Astrocyte (in vitro differentiated cells and primary cell): Measurements from ENCODE around the gene SMOC1. TPM values are rescaled to one million over a fixed set of nuclear protein-coding genes. Genes with fewer than 3 reads are reported as not detected.

Experiments
- DNase-seq: peaks from one replicate; pipeline ENCODE4 v3.0.0-alpha.2; 2010; ENCODE audit warnings: low read depth
- FAIRE-seq: peaks from 2 replicates; lab custom pipeline; 2011; peaks lifted over from hg19 to GRCh38; lab: Jason Lieb, UNC
- H2AFZ ChIP-seq: 2 replicates; pipeline ENCODE4 v1.6.0; 2012; ENCODE audit warnings: low read depth, low read length, inconsistent platforms
- H3K27ac ChIP-seq: 2 replicates; pipeline ENCODE4 v1.5.1; 2011; ENCODE audit warnings: low read depth, low read length, inconsistent platforms
- H3K27me3 ChIP-seq: 2 replicates; pipeline ENCODE4 v1.6.0; 2011; ENCODE audit warnings: low read length, inconsistent platforms; ENCODE audit not compliant: insufficient read depth
- H3K36me3 ChIP-seq: 2 replicates; pipeline ENCODE4 v1.5.1; 2011; ENCODE audit warnings: low read length, inconsistent platforms; ENCODE audit not compliant: insufficient read depth
- H3K4me1 ChIP-seq: 2 replicates; pipeline ENCODE4 v1.5.1; 2011; ENCODE audit warnings: low read length, inconsistent platforms; ENCODE audit not compliant: insufficient read depth
- H3K4me2 ChIP-seq: 2 replicates; pipeline ENCODE4 v1.6.0; 2012; ENCODE audit warnings: low read length, inconsistent platforms
- H3K4me3 ChIP-seq: 2 replicates; pipeline ENCODE4 v1.5.1; 2011; ENCODE audit warnings: low read depth, mild to moderate bottlenecking, low read length, inconsistent platforms; ENCODE audit not compliant: insufficient read depth
- H3K79me2 ChIP-seq: 2 replicates; pipeline ENCODE4 v1.6.0; 2012; ENCODE audit warnings: mild to moderate bottlenecking, low read length, inconsistent platforms; ENCODE audit not compliant: insufficient read depth
- H3K9ac ChIP-seq: 2 replicates; pipeline ENCODE4 v1.6.0; 2012; ENCODE audit warnings: mild to moderate bottlenecking, low read length, inconsistent platforms
- H3K9me3 ChIP-seq: 2 replicates; pipeline ENCODE4 v1.5.1; 2012; ENCODE audit warnings: low read depth, mild to moderate bottlenecking, low read length, inconsistent platforms; ENCODE audit not compliant: insufficient read depth
- H4K20me1 ChIP-seq: 2 replicates; pipeline ENCODE4 v1.6.0; 2012; ENCODE audit warnings: low read length, inconsistent platforms; ENCODE audit not compliant: insufficient read depth
- H3K27ac Mint-ChIP-seq: one replicate; pipeline ENCODE4 v1.8.0; 2021; ENCODE audit warnings: mild to moderate bottlenecking, mixed read lengths; ENCODE audit not compliant: unreplicated experiment
- H3K27me3 Mint-ChIP-seq: one replicate; pipeline ENCODE4 v1.8.0; 2021; ENCODE audit warnings: low read depth, mixed read lengths; ENCODE audit not compliant: unreplicated experiment
- H3K36me3 Mint-ChIP-seq: one replicate; pipeline ENCODE4 v1.8.0; 2021; ENCODE audit warnings: low read depth, mixed read lengths; ENCODE audit not compliant: unreplicated experiment
- H3K4me1 Mint-ChIP-seq: one replicate; pipeline ENCODE4 v1.8.0; 2021; ENCODE audit warnings: low read depth, mixed read lengths; ENCODE audit not compliant: unreplicated experiment
- H3K4me3 Mint-ChIP-seq: one replicate; pipeline ENCODE4 v1.8.0; 2021; ENCODE audit warnings: mild to moderate bottlenecking, moderate library complexity, mixed read lengths; ENCODE audit not compliant: unreplicated experiment
- H3K9me3 Mint-ChIP-seq: one replicate; pipeline ENCODE4 v1.8.0; 2021; ENCODE audit warnings: mild to moderate bottlenecking, mixed read lengths; ENCODE audit not compliant: unreplicated experiment
- CTCF ChIP-seq: IDR thresholded peaks from 2 replicates; pipeline ENCODE4 v1.5.1; 2011; ENCODE audit warnings: low read depth, mild to moderate bottlenecking, inconsistent platforms, low read length, moderate library complexity; ENCODE audit not compliant: insufficient read depth
- EZH2 ChIP-seq: IDR thresholded peaks from 2 replicates; pipeline ENCODE4 v1.6.1; 2012; ENCODE audit warnings: mild to moderate bottlenecking, low read length, inconsistent platforms; ENCODE audit not compliant: insufficient read depth
- total RNA-seq: library from RNA; stranded (reverse); gene quantifications from 2 replicates; pipeline ENCODE4 v1.2.1, GENCODE V29; 2021

The SMOC1 gene
- total RNA-seq, 1 donor from 2014 or later = 0.16 TPM

GRCh38 chr14:69930780-69931379, 51.7 kb downstream of the SMOC1 start:
- Histone ChIP-seq H3K4me2 (no peak overlapping the region), H3K36me3 (no peaks in the 10 kb centered on the region), H3K9me3 (no peaks in the 10 kb centered on the region), H3K27me3 (peaks cover 16% of the 10 kb centered on the region), H3K4me3 (no peak overlapping the region), H2AFZ (no peak overlapping the region), H4K20me1 (no peaks in the 10 kb centered on the region), H3K79me2 (no peaks in the 10 kb centered on the region), H3K27ac (no peak overlapping the region), H3K9ac (no peak overlapping the region), H3K4me1 (peaks cover 3% of the 10 kb centered on the region)
- Mint-ChIP-seq H3K27me3 (peaks cover 36% of the 10 kb centered on the region), H3K27ac (no peak overlapping the region), H3K9me3 (peaks cover 4% of the 10 kb centered on the region), H3K4me1 (no peaks in the 10 kb centered on the region), H3K4me3 (no peak overlapping the region), H3K36me3 (no peaks in the 10 kb centered on the region)
- FAIRE-seq (no peak), DNase-seq (no peak)
- no peak for TF ChIP-seq EZH2
- no peak for TF ChIP-seq CTCF

GRCh38 chr14:69931960-69932359, 52.7 kb downstream of the SMOC1 start:
- Histone ChIP-seq H3K9ac (no peak overlapping the region), H3K79me2 (no peaks in the 10 kb centered on the region), H3K36me3 (no peaks in the 10 kb centered on the region), H4K20me1 (no peaks in the 10 kb centered on the region), H3K27ac (no peak overlapping the region), H3K27me3 (peaks cover 16% of the 10 kb centered on the region), H3K9me3 (no peaks in the 10 kb centered on the region), H2AFZ (no peak overlapping the region), H3K4me3 (no peak overlapping the region), H3K4me2 (no peak overlapping the region), H3K4me1 (peaks cover 3% of the 10 kb centered on the region)
- Mint-ChIP-seq H3K4me1 (no peaks in the 10 kb centered on the region), H3K27me3 (peaks cover 33% of the 10 kb centered on the region), H3K4me3 (no peak overlapping the region), H3K9me3 (peaks cover 3% of the 10 kb centered on the region), H3K36me3 (no peaks in the 10 kb centered on the region), H3K27ac (no peak overlapping the region)
- FAIRE-seq (no peak), DNase-seq (no peak)
- no peak for TF ChIP-seq CTCF
- no peak for TF ChIP-seq EZH2

DNA sequence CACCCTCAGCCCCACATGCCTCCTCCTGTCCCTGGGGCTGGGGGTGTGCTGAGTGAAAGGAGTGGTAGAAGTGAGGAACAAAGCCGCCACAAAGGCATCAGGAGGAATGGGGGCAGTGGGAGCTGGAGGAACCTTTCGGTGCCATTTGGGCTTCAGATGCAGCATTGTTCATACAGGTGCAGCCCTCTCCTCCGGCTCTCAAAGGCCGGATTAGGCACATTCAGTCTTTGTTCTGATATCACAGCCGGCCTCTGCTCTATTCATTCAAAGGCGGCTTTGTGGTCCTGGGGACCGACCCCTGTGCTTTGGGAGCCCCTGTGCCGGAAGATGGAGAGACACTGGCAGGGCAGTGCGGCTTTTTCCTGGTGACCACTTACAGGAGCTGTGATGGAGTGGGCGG, 53.2 kb downstream of the SMOC1 start:
- H3K27ac ChIP-seq = no peak overlapping the region
- H3K4me3 ChIP-seq = no peak overlapping the region
- H2AFZ ChIP-seq = no peak overlapping the region
- no peak overlapping the region for H3K4me2 ChIP-seq
- no peaks in the 10 kb centered on the region for H3K4me1 Mint-ChIP-seq
- peaks cover 3% of the 10 kb centered on the region for H3K4me1 ChIP-seq
- no peak overlapping the region for H3K27ac Mint-ChIP-seq
- H3K4me3 Mint-ChIP-seq = no peak overlapping the region
- peaks cover 2% of the 10 kb centered on the region for H3K9me3 Mint-ChIP-seq
- no peaks in the 10 kb centered on the region for H3K36me3 Mint-ChIP-seq
- DNase-seq (no peak), FAIRE-seq (no peak)
- no peaks in the 10 kb centered on the region for H3K36me3 ChIP-seq
- H3K9me3 ChIP-seq = no peaks in the 10 kb centered on the region
- no peak overlapping the region for H3K9ac ChIP-seq
- H3K79me2 ChIP-seq = no peaks in the 10 kb centered on the region
- no peaks in the 10 kb centered on the region for H4K20me1 ChIP-seq
- peaks cover 18% of the 10 kb centered on the region for H3K27me3 ChIP-seq
- peaks cover 31% of the 10 kb centered on the region for H3K27me3 Mint-ChIP-seq
- TF ChIP-seq CTCF (no peak), EZH2 (no peak)
